Measurements from ENCODE around the gene FAIM2. TPM values are rescaled to one million over a fixed set of nuclear protein-coding genes. Genes with fewer than 3 reads are reported as not detected.

Gene FAIM2
- total RNA-seq, 1 experiment from 2014 or later = 0.18 TPM

DNA sequence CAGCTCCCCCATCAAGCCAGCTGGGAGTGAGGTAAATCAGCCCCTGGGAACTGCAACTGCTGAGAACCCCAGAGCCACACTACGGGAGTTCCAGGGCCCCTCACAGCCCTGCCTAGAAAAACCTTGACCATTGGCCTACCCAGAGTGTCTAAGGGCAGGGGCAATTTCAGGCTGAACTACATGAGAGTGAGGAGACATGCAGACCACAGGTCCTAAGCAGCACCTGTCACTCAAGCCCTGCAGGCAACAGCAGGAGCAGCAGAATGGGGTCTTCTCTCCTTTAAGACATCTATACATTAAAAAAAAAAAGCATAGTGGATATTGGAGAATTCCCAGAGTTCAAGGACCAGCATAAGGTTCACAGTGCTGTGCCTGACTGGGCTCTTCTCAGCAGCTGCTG lies 80.3 kb downstream of the FAIM2 start:
- no peaks in the 10 kb centered on the region for H3K36me3 ChIP-seq (ENCODE audit: low read depth, low read length)
- POLR2A ChIA-PET (ENCODE audit: unreplicated experiment) = no interaction called here
- H3K4me2 ChIP-seq (ENCODE audit: low read length) = no peak overlapping the region
- DNase-seq = no peak
- peaks cover 11% of the 10 kb centered on the region; the same call in 1 of the 2 replicates for H3K4me1 ChIP-seq (ENCODE audit: insufficient read depth, low read length)
- H3K4me3 ChIP-seq (ENCODE audit: low read length) = no peak overlapping the region
- no peaks in the 10 kb centered on the region for H3K27me3 ChIP-seq (ENCODE audit: low read length)
- H3F3A ChIP-seq (ENCODE audit: low read length, unreplicated experiment) = no peaks in the 10 kb centered on the region
- H3K27ac ChIP-seq (ENCODE audit: low read length) = no peak overlapping the region
- H3K9me3 ChIP-seq (ENCODE audit: low read length) = no peaks in the 10 kb centered on the region
- no peak overlapping the region for H2AFZ ChIP-seq (ENCODE audit: low read length)
- peaks cover 30% of the 10 kb centered on the region for H3K79me2 ChIP-seq (ENCODE audit: low read length)
- CTCF ChIA-PET = no interaction called here
- ATAC-seq = no peak
- intact Hi-C loops (cut with micrococcal nuclease) = no loop called here
- H3K9ac ChIP-seq (ENCODE audit: low read length) = no peak overlapping the region
- no TSS peak for BruUV-seq (replicated peaks)
- TF ChIP-seq, protein P1, sequence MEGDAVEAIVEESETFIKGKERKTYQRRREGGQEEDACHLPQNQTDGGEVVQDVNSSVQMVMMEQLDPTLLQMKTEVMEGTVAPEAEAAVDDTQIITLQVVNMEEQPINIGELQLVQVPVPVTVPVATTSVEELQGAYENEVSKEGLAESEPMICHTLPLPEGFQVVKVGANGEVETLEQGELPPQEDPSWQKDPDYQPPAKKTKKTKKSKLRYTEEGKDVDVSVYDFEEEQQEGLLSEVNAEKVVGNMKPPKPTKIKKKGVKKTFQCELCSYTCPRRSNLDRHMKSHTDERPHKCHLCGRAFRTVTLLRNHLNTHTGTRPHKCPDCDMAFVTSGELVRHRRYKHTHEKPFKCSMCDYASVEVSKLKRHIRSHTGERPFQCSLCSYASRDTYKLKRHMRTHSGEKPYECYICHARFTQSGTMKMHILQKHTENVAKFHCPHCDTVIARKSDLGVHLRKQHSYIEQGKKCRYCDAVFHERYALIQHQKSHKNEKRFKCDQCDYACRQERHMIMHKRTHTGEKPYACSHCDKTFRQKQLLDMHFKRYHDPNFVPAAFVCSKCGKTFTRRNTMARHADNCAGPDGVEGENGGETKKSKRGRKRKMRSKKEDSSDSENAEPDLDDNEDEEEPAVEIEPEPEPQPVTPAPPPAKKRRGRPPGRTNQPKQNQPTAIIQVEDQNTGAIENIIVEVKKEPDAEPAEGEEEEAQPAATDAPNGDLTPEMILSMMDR (conservative IDR thresholded peaks at IDR 0.05; ENCODE audit: low read depth, low read length) = no peak
- no peak for TF ChIP-seq EZH2 (IDR thresholded peaks at IDR 0.05; ENCODE audit: low read length, unreplicated experiment)
- TF ChIP-seq EZH2phosphoT487 (IDR thresholded peaks at IDR 0.05; ENCODE audit: borderline replicate concordance, low read length) = no peak
- H4K20me1 ChIP-seq (ENCODE audit: low read length) = no peaks in the 10 kb centered on the region
- no peaks in the 10 kb centered on the region for H3K9me2 ChIP-seq (replicated peaks; ENCODE audit: low read length)

- intact Hi-C loops (cut with micrococcal nuclease) = no loop called here
- Histone ChIP-seq H3K9ac (ENCODE audit: low read length) (no peak overlapping the region), H4K20me1 (ENCODE audit: low read length) (no peaks in the 10 kb centered on the region), H3K9me3 (ENCODE audit: low read length) (no peaks in the 10 kb centered on the region), H3K36me3 (ENCODE audit: low read depth, low read length) (no peaks in the 10 kb centered on the region), H3K79me2 (ENCODE audit: low read length) (peaks cover 23% of the 10 kb centered on the region), H2AFZ (ENCODE audit: low read length) (no peak overlapping the region), H3K9me2 (replicated peaks; ENCODE audit: low read length) (no peaks in the 10 kb centered on the region), H3K27me3 (ENCODE audit: low read length) (no peaks in the 10 kb centered on the region), H3K4me1 (ENCODE audit: insufficient read depth, low read length) (0 out of 2 replicates have a peak, but pooled peaks cover 3% of the 10 kb centered on the region), H3K4me2 (ENCODE audit: low read length) (no peak overlapping the region), H3F3A (ENCODE audit: low read length, unreplicated experiment) (no peaks in the 10 kb centered on the region), H3K4me3 (ENCODE audit: low read length) (no peak overlapping the region), H3K27ac (ENCODE audit: low read length) (no peak overlapping the region)
- DNase-seq = no peak
- TF ChIP-seq, protein P1 (conservative IDR thresholded peaks at IDR 0.05; ENCODE audit: low read depth, low read length) = no peak
- TF ChIP-seq EZH2 (IDR thresholded peaks at IDR 0.05; ENCODE audit: low read length, unreplicated experiment) = no peak
- no peak for TF ChIP-seq EZH2phosphoT487 (IDR thresholded peaks at IDR 0.05; ENCODE audit: borderline replicate concordance, low read length)
- CTCF ChIA-PET = no interaction called here
- BruUV-seq (replicated peaks) = no TSS peak
- no peak for ATAC-seq
- POLR2A ChIA-PET (ENCODE audit: unreplicated experiment) = no interaction called here
Measured at GRCh38 chr12:49821373-49822287, 82.1 kb downstream of the FAIM2 start.

GRCh38 chr12:49819786-49820185 lies 83.9 kb downstream of the FAIM2 start:
- no peak for DNase-seq
- H3K79me2 ChIP-seq (ENCODE audit: low read length) = peaks cover 10% of the 10 kb centered on the region; the same call in 1 of the 2 replicates
- no peak for ATAC-seq
- H3K9me2 ChIP-seq (replicated peaks; ENCODE audit: low read length) = no peaks in the 10 kb centered on the region
- H3K4me1 ChIP-seq (ENCODE audit: insufficient read depth, low read length) = no peaks in the 10 kb centered on the region
- H3K36me3 ChIP-seq (ENCODE audit: low read depth, low read length) = no peaks in the 10 kb centered on the region
- TF ChIP-seq EZH2phosphoT487 (IDR thresholded peaks at IDR 0.05; ENCODE audit: borderline replicate concordance, low read length) = no peak
- no peak for TF ChIP-seq EZH2 (IDR thresholded peaks at IDR 0.05; ENCODE audit: low read length, unreplicated experiment)
- TF ChIP-seq, protein P1 (conservative IDR thresholded peaks at IDR 0.05; ENCODE audit: low read depth, low read length) = no peak
- intact Hi-C loops (cut with micrococcal nuclease) = no loop called here
- no peak overlapping the region for H3K9ac ChIP-seq (ENCODE audit: low read length)
- no peaks in the 10 kb centered on the region for H3K27me3 ChIP-seq (ENCODE audit: low read length)
- CTCF ChIA-PET = no interaction called here
- H2AFZ ChIP-seq (ENCODE audit: low read length) = no peak overlapping the region
- H3K9me3 ChIP-seq (ENCODE audit: low read length) = no peaks in the 10 kb centered on the region
- no peaks in the 10 kb centered on the region for H3F3A ChIP-seq (ENCODE audit: low read length, unreplicated experiment)
- no peak overlapping the region for H3K27ac ChIP-seq (ENCODE audit: low read length)
- no peak overlapping the region for H3K4me2 ChIP-seq (ENCODE audit: low read length)
- no peak overlapping the region for H3K4me3 ChIP-seq (ENCODE audit: low read length)
- H4K20me1 ChIP-seq (ENCODE audit: low read length) = no peaks in the 10 kb centered on the region
- POLR2A ChIA-PET (ENCODE audit: unreplicated experiment) = no interaction called here
- no TSS peak for BruUV-seq (replicated peaks)

Measured in PC-3 (cell line).